ENCODE data around the gene ARL4C. TPM values are rescaled to one million over a fixed set of nuclear protein-coding genes. Genes with fewer than 3 reads are reported as not detected.
A peak's percentile ranks its signal among the peaks of the same experiment; 100 is the strongest.

ARL4C gene
- total RNA-seq, 2 experiments from 2014 or later, result 123 to 126 TPM

DNA sequence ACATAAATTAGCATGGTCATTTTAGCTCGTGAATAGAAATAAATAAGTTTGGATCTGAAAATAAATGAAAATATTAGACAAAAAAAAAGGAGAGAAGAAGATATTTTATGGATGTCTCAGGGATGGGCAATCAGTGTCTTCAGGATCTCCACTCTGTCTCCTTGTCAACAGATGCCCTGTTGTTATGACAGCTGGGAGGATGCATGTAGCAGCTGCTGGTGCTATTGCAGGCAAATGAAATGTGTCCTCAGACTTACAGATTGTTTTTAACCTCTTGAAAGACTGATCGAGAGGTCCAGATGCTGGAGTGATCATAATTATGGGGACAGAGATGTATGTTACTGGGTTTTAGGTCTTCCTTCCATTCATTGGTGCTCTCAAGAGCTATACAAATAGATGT is 24.7 kb upstream of the ARL4C start:
- DNase-seq (no peak), ATAC-seq (no peak)
- no peak overlapping the region for H3K4me3 Mint-ChIP-seq
- no peaks in the 10 kb centered on the region for H3K4me1 Mint-ChIP-seq (ENCODE audit: low read depth)
- no peak overlapping the region for H3K27ac Mint-ChIP-seq
- no peaks in the 10 kb centered on the region for H3K9me3 Mint-ChIP-seq (ENCODE audit: insufficient read depth)
- POLR2A ChIA-PET, result interaction anchor here (0.7 kb wide), 1 partner anchor 102 kb away, joined by 4 read pairs; no protein-coding TSS in a partner anchor
- no peaks in the 10 kb centered on the region for H3K27me3 Mint-ChIP-seq (ENCODE audit: low read depth)
- CTCF ChIA-PET, result interaction anchor here (0.6 to 1.1 kb wide), 2 partner anchors 23 to 386 kb away, joined by 3 to 5 read pairs; no protein-coding TSS in a partner anchor
- no peaks in the 10 kb centered on the region for H3K36me3 Mint-ChIP-seq (ENCODE audit: low read depth)

DNA sequence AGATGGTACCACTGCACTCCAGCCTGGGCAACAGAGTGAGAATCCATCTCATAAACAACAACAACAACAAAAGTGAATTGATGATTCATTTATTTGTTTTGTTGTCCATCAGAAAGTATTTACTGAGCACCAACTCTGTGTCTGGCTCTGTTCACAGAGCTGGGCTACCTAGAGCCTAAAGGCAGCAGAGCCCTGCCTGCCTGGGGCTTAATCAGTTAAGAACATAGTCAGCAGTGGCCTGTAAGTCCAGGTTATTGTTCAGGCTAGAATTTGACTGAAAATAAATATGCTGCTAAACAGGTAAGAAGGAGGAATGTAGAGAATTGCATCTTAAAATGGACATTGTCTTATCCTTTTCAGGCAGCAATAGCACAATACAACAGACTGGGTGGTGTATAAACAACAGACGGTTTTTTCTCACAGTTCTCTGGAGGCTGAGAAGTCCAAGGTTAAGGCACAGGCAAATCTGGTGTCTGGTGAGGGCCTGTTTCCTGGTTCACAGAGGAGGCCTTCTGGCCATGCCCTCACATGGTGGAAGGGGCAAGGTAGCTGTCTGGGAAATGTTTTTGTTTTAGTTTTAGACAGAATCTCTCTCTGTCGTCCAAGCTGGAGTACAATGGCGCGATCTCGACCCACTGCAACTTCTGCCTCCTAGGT is 22.2 kb upstream of the ARL4C start:
- ATAC-seq, result no peak
- ChIA-PET CTCF (no interaction called here), POLR2A (no interaction called here)

DNA sequence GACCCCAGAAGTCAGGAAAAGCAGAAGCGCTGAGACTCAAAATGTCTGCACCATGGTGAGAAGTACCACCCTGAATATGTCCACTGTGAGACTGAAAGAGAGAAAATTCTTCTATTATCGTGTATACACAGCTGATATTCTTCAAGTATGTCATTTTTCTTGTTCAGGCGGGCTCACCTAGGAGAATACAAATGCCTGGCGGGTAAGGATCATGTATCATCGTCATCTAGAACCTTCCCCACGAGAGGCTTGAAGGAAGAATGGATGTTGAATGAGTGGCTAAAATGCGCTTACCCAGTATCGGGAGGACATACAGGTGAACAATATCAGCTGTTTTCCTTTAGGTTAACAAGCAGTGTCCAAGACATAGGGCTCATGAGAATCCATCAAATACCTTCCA is 21.1 kb upstream of the ARL4C start:
- Mint-ChIP-seq H3K36me3 (ENCODE audit: low read depth) (no peaks in the 10 kb centered on the region), H3K4me3 (no peak overlapping the region), H3K4me1 (ENCODE audit: low read depth) (no peaks in the 10 kb centered on the region), H3K27ac (no peak overlapping the region), H3K27me3 (ENCODE audit: low read depth) (no peaks in the 10 kb centered on the region), H3K9me3 (ENCODE audit: insufficient read depth) (no peaks in the 10 kb centered on the region)
- ChIA-PET POLR2A (no interaction called here), CTCF (no interaction called here)
- ATAC-seq, result no peak
- no peak for DNase-seq

More for the DNA sequence above, 22.2 kb upstream of the ARL4C start:
- no peaks in the 10 kb centered on the region for H3K4me1 Mint-ChIP-seq (ENCODE audit: low read depth)
- no peak for DNase-seq
- H3K36me3 Mint-ChIP-seq (ENCODE audit: low read depth), result no peaks in the 10 kb centered on the region
- no peaks in the 10 kb centered on the region for H3K9me3 Mint-ChIP-seq (ENCODE audit: insufficient read depth)
- H3K27me3 Mint-ChIP-seq (ENCODE audit: low read depth), result no peaks in the 10 kb centered on the region
- H3K27ac Mint-ChIP-seq, result no peak overlapping the region
- H3K4me3 Mint-ChIP-seq, result no peak overlapping the region

DNA sequence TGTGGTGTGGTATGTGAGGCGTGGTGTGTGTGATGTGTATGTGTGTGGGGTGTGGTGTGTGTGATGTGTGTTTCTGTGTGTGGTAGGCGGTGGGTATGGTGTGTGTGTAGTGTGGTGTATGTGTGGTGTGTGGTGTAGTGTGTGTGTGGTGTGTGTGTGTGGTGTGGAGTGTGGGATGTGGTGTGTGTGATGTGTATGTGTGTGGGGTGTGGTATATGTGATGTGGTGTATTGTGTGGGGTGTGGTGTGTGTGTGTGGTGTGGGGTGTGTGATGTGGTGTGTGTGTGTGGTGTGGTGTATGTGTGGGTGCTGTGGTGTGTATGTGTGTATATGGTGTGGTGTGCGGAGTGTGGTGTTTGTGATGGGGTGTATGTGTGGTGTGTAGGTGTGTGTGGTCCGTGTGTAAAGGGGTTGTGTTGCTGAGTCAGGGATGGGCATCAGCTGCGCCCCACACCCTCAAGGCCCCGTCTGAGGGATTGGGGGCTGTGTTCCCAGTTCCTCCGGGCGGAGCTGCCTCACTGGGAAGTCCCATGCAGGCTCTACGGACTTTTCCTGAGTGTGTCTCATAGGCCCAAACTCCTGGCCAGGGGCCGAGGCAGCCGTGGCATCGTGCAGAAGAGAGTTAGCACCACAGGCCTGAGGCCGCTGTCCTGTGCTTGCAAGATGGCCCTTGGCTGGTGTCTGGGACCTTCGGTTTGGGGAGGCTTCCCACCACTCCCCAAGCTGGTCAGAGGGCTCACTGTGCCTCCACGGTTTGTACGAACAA is 18.2 kb upstream of the ARL4C start:
- CTCF ChIA-PET, result no interaction called here
- peaks cover 9% of the 10 kb centered on the region for H3K27me3 Mint-ChIP-seq (ENCODE audit: low read depth)
- no peaks in the 10 kb centered on the region for H3K9me3 Mint-ChIP-seq (ENCODE audit: insufficient read depth)
- no peaks in the 10 kb centered on the region for H3K36me3 Mint-ChIP-seq (ENCODE audit: low read depth)
- no peak overlapping the region for H3K27ac Mint-ChIP-seq
- H3K4me3 Mint-ChIP-seq, result no peak overlapping the region
- H3K4me1 Mint-ChIP-seq (ENCODE audit: low read depth), result no peaks in the 10 kb centered on the region
- ATAC-seq, result peak; percentile 42
- POLR2A ChIA-PET, result no interaction called here
- no peak for DNase-seq

DNA sequence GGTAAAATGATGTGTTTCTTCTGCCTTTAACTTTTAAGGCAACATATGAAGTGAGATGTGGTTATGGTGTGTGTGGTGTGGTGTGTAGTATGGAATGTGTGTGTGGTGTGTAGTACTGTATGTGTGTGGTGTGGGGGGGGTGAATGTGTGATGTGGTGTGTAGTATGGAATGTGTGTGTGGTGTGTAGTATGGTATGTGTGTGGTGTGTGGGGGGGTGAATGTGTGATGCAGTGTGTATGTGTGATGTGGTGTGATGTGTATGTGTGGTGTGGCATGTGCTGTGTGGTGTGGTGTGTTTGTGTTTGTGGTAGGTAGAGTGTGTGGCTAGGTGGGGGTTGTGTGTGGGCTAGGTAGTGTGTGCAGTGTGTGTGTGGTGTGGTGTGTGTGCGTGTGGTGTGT is 17.2 kb upstream of the ARL4C start:
- Mint-ChIP-seq H3K4me3 (no peak overlapping the region), H3K36me3 (ENCODE audit: low read depth) (no peaks in the 10 kb centered on the region), H3K4me1 (ENCODE audit: low read depth) (no peaks in the 10 kb centered on the region), H3K27ac (no peak overlapping the region), H3K27me3 (ENCODE audit: low read depth) (peaks cover 14% of the 10 kb centered on the region), H3K9me3 (ENCODE audit: insufficient read depth) (no peaks in the 10 kb centered on the region)
- ATAC-seq (no peak), DNase-seq (no peak)
- CTCF ChIA-PET, result no interaction called here
- POLR2A ChIA-PET, result no interaction called here

DNA sequence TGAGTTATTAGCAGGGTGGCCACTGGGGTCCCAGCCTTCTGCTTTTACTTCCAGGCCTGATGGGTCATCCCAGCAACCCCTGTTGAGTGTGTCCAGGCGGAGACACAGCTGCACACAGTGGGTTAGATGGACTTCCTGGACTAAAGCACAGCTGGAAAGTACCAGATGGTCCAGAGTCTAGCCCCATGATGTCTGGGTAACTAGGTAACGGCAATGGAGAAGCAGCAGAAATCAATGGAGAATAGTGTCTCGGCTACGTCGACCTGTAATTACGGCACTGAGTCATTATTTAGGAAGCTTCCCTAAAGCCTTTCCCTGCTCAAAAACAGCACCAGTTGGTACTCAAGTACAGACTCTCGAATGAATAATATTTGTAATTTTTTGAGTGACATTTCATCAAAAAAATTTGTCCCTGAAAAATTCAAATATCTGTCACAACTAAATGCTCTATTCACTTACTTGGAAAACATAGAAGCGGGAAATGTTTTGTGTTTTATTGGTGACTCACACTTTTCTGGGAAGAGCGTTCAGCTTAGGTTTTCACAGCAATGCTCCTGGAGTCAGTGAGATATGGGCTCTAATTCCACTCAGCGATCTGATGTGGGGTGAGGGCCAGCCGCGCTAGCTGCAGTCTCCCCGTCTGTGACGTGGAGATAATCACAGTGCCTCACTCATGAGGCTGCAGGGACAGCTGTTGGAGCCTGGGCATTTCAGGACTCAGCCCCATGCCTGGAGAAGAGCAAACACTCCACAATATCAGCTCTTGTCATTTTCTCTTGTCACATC is 16.2 kb upstream of the ARL4C start:
- CTCF ChIA-PET, result interaction anchor here (1.1 kb wide), 1 partner anchor 10 kb away, joined by 4 read pairs; no protein-coding TSS in a partner anchor
- no peak overlapping the region for H3K4me3 Mint-ChIP-seq
- H3K27me3 Mint-ChIP-seq (ENCODE audit: low read depth), result peaks cover 23% of the 10 kb centered on the region
- H3K9me3 Mint-ChIP-seq (ENCODE audit: insufficient read depth), result no peaks in the 10 kb centered on the region
- no peaks in the 10 kb centered on the region for H3K36me3 Mint-ChIP-seq (ENCODE audit: low read depth)
- H3K4me1 Mint-ChIP-seq (ENCODE audit: low read depth), result no peaks in the 10 kb centered on the region
- ATAC-seq (no peak), DNase-seq (no peak)
- POLR2A ChIA-PET, result no interaction called here
- H3K27ac Mint-ChIP-seq, result no peak overlapping the region

DNA sequence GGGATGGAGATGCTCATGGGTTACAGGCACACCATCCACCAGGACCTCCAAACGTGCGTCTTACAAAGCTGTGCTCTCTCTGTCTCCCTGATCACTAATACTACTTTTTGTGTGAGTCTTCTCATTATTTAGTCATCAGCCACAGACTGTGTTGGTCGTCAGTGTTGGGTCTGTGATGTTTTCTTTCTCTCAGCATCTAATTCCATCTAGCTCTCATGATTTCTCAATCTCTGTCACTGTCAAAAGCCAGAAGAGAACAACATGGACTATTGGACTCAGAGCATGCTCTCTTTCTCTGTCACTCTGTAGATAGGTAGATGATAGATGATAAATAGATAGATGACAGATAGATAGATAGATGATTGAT is 6.0 kb upstream of the ARL4C start:
- ChIA-PET CTCF (interaction anchor here (1.1 to 4.2 kb wide), 6 partner anchors 10 to 401 kb away, joined by 3 to 65 read pairs (median 14); no protein-coding TSS in a partner anchor), POLR2A (interaction anchor here (0.6 kb wide), 1 partner anchor 10 kb away, joined by 3 read pairs; no protein-coding TSS in a partner anchor)
- H3K4me1 Mint-ChIP-seq (ENCODE audit: low read depth), result peaks cover 28% of the 10 kb centered on the region
- DNase-seq (no peak), ATAC-seq (no peak)
- H3K4me3 Mint-ChIP-seq, result no peak overlapping the region
- no peaks in the 10 kb centered on the region for H3K9me3 Mint-ChIP-seq (ENCODE audit: insufficient read depth)
- no peak overlapping the region for H3K27ac Mint-ChIP-seq
- H3K27me3 Mint-ChIP-seq (ENCODE audit: low read depth), result peaks cover 22% of the 10 kb centered on the region
- H3K36me3 Mint-ChIP-seq (ENCODE audit: low read depth), result no peaks in the 10 kb centered on the region

DNA sequence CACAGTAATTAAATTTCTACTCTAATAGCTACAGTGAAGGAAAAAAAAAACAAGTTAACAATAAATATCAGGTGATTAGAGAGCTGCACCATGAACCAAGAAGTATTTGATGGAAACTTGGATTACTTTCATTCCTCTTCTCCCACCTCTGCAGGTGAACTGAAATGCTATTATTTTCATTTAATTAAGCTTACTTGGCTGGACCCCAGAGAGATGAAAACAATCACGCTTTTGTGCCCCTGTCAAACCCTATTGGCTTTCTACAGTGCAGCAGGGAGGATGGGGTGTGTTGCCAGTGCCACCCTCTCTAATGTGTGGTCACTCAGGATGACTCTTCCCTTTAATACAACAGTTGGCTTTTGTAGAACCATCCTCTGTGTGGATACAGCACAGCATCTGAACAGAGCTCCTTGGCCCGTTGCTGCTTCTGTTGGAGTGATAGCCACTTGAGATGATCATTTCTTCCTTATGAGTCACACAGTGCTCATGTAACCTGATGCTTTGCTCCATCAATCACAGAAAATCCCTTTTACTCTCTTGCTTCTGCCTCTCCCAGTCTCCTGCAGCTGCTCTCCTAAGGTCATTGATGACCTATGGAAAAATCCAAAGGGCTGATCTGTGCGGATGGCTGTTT is 5.5 kb upstream of the ARL4C start:
- Mint-ChIP-seq H3K4me3 (no peak overlapping the region), H3K27me3 (ENCODE audit: low read depth) (peaks cover 20% of the 10 kb centered on the region), H3K36me3 (ENCODE audit: low read depth) (no peaks in the 10 kb centered on the region), H3K9me3 (ENCODE audit: insufficient read depth) (no peaks in the 10 kb centered on the region), H3K27ac (no peak overlapping the region), H3K4me1 (ENCODE audit: low read depth) (peaks cover 31% of the 10 kb centered on the region)
- no peak for ATAC-seq
- CTCF ChIA-PET, result interaction anchor here (1.1 to 4.2 kb wide), 8 partner anchors 11 to 645 kb away, joined by 3 to 65 read pairs (median 10); no protein-coding TSS in a partner anchor
- no peak for DNase-seq
- POLR2A ChIA-PET, result interaction anchor here (0.6 kb wide), 1 partner anchor 10 kb away, joined by 3 read pairs; no protein-coding TSS in a partner anchor

DNA sequence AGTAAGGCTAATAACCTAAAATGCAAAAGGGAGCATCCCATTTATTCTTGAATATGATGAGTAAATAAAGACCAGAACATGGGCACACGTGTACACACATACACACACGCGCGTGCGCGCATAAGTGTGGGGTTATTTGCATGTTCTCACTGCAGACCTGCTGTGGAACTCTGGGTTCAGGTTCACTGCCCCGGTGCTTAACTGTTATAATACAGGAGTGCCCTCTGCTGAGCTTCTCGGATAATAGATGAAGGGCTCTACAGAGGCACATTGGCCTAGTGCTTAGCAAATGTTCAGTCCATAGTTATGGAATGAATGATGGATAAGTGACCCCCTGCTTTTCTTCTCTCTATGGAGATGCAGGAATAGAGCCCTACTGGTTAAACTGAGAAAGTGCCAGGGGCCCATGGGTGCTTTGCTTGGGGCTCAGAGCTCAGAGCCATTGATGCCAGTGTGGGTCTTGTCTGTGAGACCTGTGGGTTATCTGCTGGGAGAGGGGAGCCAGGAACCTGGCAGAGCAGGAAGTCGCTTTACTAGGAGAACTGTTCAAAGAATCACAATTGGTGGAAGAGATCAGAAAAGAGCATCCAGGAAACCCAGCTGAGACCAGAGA is 3.6 kb upstream of the ARL4C start:
- no peak overlapping the region for H3K27ac Mint-ChIP-seq

DNA sequence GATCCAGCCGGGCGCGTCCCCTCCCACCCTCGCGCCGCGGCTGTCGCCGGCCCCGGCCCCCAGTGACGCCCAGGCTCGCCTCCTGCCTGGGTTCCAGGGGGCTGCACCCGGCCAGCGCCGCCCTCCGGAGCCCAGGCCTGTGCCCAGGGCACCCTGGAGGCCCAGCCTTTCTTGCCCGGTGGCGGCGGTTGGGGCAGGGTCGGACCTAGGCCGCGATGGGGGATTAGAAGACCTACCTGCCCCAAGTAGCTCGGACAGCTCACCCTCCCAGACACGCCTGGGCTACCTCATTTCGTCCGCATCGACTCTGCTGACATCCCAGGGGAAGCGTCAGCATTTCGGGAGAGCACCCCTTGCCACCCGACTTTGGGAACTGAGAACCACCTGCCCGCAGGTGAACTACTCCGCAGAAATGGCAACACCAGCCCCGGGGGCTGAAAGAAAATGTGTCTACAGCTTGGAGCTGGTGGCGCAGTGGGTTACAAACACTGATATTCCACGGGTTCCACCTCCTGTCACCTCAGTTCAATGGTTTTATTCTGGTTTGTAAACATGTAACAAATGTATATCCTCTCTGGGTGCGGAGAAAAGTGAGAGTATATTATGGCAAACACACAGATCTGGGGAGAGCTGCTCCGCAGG is 834 bp upstream of the ARL4C start:
- peak overlapping the region; percentile 82 for H3K27ac Mint-ChIP-seq
- ATAC-seq, result no peak

More for the DNA sequence above, 3.6 kb upstream of the ARL4C start:
- H3K4me3 Mint-ChIP-seq, result no peak overlapping the region
- peaks cover 31% of the 10 kb centered on the region for H3K4me1 Mint-ChIP-seq (ENCODE audit: low read depth)
- H3K9me3 Mint-ChIP-seq (ENCODE audit: insufficient read depth), result no peaks in the 10 kb centered on the region
- CTCF ChIA-PET, result interaction anchor here (0.7 to 4.2 kb wide), 27 partner anchors 9 to 643 kb away, joined by 3 to 65 read pairs (median 5); no protein-coding TSS in a partner anchor
- POLR2A ChIA-PET, result interaction anchor here (1.4 kb wide), 1 partner anchor 365 kb away, joined by 5 read pairs; no protein-coding TSS in a partner anchor
- peak; percentile 84 for DNase-seq
- peaks cover 16% of the 10 kb centered on the region for H3K27me3 Mint-ChIP-seq (ENCODE audit: low read depth)
- H3K36me3 Mint-ChIP-seq (ENCODE audit: low read depth), result peaks cover 9% of the 10 kb centered on the region
- ATAC-seq, result peak; percentile 40

More for the DNA sequence above, 834 bp upstream of the ARL4C start:
- ChIA-PET POLR2A (interaction anchor here (0.6 to 7.3 kb wide), 31 partner anchors 9 to 643 kb away, joined by 3 to 220 read pairs (median 4); partner anchors contain the start of gene HJURP), CTCF (interaction anchor here (0.6 to 4.9 kb wide), 20 partner anchors 11 to 522 kb away, joined by 3 to 48 read pairs (median 4); no protein-coding TSS in a partner anchor)
- peaks cover under 1% of the 10 kb centered on the region for H3K27me3 Mint-ChIP-seq (ENCODE audit: low read depth)
- peak overlapping the region; percentile 74 for H3K4me3 Mint-ChIP-seq
- DNase-seq, result no peak
- H3K36me3 Mint-ChIP-seq (ENCODE audit: low read depth), result peaks cover 37% of the 10 kb centered on the region
- peaks cover 34% of the 10 kb centered on the region for H3K4me1 Mint-ChIP-seq (ENCODE audit: low read depth)
- H3K9me3 Mint-ChIP-seq (ENCODE audit: insufficient read depth), result no peaks in the 10 kb centered on the region
